Stimulated activated naive CD4-positive, alpha-beta T cell treated with Interleukin-2 at 50 U/mL for 16 hours (primary cell): Measurements from ENCODE around the gene SPACDR.
"Not testable (repeated sequence)": the region's sequence is repeated elsewhere in the genome, so short reads cannot be mapped to it uniquely, and the experiment has no call there.

Experiments
- DNase-seq: peaks from one replicate; lab custom pipeline; 2025; lab: John Stamatoyannopoulos, UW

Gene SPACDR

DNA sequence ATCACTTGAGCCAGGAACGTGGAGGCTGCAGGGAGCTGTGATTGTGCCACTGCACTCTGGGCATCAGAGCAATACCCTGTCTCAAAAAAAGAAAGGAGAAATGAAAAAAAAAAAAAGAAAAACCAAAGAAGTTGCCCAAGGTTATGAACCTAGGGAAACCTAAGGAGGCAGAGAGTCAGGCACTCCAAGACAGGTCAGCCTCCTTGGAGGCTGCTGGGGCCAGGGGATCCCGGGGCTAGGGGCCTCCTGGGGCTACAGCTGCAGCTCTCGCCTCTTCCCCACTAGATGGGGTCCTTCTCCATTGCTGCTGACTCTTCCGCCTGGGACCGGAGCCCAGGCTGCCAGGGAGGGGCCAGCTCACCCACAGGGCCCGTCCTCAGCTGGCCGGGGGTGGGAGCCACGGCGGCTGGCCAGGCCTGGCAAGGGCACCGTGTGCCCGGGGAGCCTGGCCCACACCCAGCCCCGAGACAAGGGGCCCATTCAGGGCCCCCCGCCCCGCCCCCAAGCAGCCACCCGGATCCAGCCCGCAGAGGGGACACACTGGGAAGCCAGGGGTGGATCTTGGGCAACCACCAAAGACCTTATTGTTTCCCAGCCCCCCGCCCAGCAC lies 1.7 kb upstream of the SPACDR start:
- DNase-seq, result no peak

DNA sequence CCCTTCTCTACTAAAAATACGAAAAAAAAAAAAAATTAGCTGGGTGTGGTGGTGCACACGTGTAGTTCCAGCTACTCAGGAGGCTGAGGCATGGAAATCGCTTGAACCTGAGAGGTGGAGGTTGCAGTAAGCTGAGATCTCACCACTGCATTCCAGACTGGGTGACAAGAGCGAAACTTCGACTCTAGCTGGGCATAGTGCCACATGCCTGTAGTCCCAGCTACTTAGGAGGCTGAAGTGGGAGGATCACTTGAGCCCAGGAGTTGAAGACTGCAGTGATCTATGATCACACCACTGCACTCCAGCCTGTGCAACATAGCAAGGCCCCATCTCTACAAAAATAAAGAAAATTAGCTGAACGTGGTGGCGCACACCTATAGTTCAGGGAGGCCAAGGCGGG lies 1.2 kb upstream of the SPACDR start:
- no peak for DNase-seq

DNA sequence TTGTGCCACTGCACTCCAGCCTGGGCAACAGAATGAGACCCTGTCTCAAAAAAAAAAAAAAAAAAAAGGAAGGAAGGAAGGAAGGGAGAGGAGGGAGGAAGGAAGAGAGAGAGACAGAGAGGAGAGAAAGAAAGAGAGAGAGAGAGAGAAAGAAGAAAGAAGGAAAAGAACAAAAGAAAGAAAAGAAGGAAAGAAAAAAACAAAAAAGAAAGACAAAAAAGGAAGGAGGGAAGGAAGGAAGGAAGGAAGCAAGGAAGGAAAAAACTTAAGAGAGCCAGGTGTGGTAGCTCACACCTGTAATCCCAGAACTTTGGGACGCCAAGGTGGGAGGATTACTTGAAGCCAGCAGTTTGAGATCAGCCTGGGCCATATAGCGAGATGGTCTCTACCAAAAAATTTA lies 731 bp upstream of the SPACDR start:
- DNase-seq, result no peak

DNA sequence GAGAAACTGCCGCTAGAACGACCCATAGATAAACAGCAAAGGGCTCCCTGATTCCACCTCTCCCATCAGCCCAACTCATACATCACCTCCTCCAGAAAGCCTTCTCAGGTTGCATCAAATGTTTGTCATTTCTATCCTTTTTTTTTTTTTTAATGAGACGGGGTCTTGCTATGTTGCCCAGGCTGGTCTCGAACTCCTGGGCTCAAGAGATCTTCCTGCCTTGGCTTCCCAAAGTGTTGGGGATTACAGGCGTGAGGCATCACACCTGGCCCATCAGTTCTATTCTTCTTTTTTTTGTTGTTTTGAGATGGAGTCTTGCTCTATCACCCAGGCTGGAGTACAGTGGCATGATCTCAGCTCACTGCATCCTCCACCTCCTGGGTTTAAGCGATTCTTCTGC lies 7.0 kb downstream of the SPACDR start:
- no peak for DNase-seq

DNA sequence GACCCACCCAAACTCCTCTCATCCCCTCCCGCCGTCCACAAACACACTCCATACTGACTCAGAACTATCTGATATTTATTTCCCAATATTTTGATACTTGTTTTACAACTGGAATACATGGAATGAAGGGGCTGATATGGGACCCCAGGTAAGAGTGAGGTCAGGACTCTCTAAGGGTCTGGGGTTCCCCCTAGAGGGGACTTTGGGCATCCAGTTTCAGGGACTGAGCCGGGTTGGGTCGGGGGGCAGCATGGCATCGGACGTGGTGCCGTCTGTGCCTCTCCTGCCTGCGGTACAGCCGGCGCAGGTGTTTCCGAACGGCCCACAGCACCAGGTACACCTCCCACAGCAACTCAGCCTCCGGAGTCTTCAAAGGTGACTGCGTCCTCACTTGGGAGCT lies 7.5 kb downstream of the SPACDR start:
- no peak for DNase-seq

DNA sequence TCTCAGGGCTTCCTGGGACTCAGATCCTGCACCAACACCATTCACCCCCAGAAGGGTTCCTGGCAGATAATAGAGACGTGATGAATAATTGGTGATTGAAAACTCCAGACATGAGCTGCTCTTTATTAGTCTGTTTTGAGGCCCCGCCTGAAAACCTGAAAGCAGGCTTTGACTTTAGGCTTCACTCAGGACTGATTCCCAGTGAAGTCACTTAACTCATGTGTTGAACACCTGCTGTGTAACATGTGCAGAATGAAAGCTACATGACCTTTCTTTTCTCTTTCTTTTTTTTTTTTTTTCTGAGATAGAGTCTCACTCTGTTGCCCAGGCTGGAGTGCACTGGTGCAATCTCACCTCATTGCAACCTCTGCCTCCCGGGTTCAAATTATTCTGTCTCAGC lies 8.9 kb downstream of the SPACDR start:
- DNase-seq, result no peak

DNA sequence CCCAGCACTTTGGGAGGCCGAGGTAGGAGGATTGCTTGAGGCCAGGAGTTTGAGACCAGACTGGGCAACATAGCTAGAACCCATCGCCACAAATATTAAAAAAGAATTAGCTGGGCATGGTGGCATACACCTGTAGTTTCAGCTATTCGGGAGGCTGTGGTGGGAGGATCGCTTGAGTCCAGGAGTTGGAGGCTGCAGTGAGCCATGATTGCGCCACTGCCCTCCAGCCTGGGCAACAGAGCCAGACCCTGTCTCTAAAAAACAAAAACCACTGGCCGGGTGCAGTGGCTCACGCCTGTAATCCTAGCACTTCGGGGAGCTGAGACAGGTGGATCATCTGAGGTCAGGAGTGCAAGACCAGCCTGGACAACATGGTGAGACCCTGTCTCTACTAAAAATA lies 10.2 kb downstream of the SPACDR start:
- DNase-seq, result not testable (repeated sequence)

DNA sequence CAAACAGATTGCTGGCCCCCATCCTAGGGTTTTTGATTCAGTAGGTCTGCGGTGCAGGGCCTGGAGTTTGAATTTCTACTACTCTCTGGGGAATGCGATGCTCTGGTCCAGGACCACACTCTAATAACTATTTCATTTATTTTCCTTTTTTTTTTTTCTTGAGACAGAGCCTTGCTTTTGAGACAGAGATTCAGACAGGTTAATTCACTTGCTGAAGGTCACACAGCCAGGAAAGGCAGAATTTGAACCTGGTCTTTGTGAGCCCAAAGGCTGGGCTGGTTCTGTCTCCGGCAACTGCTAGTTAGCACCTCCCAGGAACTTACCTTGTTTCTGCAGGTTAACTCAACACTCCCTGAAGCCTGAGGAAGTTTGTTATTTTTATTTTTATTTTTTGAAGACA lies 11.5 kb downstream of the SPACDR start:
- DNase-seq, result no peak

DNA sequence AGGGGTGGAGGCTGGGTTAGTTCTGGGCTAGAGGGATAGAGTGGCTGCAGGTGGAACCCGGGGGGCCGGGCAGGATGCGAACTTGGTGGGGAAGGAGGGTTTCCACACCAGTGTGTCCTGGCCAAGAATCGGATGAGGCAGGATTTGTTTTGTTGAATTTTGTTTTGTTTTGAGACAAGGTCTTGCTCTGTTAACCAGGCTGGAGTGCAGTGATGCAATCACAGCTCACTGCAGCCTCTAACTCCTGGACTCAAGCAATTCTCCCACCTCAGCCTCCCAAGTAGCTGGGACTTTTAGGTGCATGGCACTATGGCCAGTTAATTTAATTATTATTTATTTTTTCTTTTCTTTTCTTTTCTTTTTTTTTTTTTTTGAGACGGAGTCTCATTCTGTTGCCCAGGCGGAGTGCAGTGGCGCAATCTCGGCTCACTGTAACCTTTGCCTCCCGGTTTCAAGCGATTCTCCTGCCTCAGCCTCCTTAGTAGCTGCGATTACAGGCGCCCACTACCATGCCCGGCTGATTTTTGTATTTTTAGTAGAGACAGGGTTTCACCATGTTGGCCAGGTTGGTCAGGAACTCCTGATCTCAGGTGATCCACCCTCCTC lies 14.8 kb downstream of the SPACDR start:
- DNase-seq, result no peak

DNA sequence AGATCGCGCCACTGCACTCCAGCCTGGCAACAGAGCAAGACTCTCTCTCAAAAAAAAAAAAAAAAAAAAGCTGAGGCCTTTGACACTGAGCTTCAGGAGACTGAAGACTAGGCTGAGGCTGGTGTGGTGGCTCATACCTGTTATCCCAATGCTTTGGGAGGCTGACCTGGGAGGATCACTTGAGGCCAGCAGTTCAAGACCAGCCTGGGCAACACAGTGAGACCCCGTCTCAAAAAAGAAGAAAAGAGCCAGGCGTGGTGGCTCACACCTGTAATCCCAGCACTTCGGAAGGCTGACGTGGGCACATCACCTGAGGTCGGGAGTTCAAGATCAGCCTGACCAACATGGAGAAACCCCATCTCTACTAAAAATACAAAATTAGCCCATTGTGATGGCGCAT lies 16.7 kb downstream of the SPACDR start:
- not testable (repeated sequence) for DNase-seq

DNA sequence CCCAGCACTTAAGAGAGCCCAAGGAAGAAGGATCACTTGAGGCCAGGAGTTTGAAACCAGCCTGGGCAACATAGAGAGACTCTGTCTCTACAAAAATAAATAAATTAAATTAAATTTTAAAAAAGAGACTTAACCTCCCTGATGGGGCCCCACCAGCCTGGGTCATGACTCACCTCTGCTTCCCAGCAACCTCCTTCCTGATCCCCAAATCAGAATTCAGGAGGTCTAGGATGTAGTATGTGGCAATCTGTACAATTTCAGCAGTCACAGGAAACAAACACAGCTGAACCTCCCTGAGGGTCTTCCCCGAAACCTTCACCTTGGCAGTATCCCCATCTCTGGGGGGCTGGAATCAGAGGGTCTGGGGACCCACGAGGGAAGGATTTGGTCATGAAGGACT lies 18.0 kb downstream of the SPACDR start:
- no peak for DNase-seq

DNA sequence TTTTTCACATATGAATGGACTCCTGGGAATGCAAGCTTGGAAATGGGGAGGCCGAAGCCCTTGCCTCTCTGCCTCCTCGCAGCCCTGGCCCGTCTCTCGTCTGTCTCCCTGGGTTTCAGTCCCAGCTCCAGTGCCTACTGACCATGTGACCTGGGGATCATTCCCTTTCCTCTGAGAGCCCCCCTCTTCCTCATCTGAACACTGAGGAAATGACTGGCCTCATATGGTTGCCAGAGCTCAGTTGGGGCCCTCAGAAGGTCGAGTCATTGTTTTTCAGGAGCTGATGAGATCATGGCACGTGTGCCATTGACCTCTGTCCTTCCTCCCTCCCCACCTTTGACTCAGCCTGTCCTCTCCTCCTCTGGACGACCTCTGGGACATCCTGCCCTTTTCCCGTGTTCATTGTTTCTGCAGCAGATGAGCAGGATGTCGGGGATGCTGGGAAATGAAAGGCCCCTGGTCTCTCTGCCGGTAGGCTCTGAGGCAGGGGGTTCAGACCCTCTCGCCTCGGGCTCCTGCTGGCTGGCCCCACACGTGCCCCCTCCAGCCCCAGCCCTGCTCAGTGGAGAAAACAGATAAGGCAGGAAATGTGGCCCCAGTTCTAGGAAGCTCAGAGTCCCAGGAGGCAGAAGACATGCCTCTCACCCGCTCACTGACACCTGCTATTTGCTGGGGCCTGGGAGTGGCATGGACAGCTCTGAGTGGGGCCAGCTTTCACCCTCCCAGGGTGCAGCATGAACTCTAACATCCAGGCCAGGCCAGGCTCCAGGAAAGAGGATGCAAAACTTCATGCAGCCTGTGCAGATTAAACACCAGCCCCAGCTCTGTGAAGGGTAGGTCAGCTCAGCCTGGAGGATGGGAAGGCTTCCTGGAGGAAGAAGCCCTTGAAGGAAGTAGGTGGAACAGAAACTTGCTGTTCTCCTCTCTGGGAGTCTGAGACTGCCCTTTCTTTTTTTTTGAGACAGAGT lies 19.5 kb downstream of the SPACDR start:
- DNase-seq, result no peak

DNA sequence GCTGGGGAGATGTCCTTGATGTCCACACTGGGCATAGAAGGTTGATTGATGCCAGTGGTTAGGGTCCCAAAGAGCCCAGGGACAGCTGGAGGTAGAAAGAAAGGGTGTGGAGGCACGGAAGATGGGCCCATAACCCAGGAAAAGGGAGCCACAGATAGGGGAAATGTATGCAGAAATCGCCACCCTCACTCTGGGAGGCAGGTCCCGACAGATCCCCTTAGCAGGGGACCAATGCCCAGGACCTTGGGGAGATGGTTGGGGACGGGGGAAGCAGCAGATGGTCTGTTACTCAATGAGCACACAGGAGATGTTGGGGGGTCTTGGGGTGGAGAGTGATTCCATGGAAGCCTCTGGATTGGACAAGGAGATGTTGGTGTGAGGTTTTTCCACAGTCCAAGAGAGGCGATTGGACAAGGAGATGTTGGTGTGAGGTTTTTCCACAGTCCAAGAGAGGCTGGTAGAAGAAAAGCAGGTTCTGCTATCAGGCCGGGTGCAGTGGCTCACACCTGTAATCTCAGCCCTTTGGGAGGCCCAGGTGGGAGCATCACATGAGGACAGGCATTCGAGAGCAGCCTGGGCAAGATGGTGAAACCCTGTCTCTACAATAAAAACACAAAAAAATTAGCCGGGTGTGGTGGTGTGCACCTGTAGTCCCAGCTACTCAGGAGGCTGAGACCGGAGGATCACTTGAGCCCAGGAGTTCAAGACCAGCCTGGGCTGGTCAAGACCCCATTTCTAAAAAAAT lies 20.8 kb downstream of the SPACDR start:
- no peak for DNase-seq

DNA sequence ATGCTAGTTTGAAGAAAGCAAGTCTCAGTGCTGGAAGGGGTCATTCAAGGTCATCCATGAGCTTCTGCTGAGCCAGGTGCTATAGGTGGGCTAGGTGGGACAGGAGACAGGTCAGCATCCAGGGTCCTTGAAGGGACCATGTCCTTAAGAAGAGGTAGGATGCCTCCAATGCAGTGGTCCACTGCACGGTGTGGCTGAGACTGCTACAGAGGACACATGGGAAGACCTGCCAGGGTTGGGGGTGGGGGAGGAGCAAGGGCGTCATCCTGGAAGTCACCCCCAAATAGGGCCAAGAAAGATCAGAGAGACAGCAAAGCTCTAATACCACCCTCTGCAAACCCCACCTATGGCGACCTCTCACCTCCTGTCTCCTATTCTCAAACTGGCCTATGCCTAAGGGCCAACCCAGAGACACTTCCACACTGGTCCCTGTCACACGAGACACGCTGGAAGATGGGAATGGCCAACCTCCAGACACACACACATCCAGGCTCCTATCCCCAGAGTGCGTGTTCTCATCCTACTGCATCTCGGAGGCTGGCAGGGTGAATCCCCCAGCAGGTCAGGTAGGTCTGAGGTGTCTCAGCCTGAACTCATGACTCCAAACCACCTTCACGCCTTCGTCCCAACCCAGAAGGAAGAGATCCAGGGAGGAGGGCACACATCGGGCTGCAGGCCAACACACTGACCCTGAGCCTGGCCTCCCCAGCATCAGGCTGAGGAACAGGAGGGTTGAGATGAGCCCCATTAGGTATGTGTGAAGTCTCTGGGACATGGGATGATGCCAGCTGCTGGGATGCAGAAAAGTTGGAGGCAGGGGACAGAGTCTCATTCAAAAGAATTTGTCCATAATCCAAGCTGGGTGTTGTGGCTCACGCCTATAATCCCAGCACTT lies 22.2 kb downstream of the SPACDR start:
- DNase-seq, result no peak

DNA sequence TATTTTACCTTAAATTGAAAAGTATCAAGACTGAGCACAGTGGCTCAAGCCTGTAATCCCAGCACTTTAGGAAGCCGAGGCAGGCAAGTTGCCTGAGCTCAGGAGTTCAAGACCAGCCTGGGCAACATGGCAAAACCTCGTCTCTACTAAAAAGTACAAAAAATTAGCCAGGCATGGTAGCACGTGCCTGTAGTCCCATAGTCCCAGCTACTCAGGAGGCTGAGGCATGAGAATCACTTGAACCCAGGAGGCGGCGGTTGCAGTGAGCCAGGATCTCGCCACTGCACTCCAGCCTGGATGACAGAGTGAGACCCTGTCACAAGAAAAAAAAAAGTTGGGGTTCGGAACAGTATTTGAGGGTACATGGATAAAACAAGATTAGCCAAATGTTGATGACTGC lies 24.8 kb downstream of the SPACDR start:
- DNase-seq, result not testable (repeated sequence)

DNA sequence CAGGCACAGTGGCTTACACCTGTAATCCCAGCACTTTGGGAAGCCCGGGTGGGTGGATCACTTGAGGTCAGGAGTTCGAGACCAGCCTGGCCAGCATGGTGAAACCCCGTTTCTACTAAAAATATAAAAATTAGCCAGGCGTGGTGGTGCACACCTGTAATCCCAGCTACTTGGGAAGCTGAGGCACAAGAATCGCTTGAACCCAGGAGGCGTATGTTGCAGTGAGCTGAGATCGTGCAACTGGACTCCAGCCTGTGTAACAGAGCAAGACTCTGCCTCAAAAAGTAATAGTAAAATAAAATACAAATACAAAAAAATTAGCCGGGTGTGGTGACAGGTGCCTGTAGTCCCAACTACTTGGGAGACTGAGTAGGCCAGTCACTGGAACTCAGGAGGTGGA lies 25.3 kb downstream of the SPACDR start:
- not testable (repeated sequence) for DNase-seq

DNA sequence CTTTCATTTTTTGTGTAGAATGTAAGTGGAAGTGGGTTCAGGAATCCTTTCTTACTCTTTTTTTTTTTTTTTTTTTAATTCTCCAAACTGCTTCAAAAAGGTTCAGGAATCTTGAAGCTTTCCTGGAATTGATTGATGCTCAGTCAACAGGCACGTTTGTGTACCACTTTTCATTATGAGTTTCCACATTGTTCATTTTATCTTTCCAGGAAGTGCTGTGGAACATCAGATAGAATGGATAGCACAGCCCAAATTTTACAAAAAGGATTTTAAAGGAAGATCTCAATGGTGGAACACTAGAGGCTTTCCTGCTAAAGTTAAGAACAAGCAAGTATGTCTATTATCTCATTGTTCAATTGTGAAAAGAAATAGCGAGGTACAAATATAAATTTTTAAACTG lies 25.9 kb downstream of the SPACDR start:
- no peak for DNase-seq

DNA sequence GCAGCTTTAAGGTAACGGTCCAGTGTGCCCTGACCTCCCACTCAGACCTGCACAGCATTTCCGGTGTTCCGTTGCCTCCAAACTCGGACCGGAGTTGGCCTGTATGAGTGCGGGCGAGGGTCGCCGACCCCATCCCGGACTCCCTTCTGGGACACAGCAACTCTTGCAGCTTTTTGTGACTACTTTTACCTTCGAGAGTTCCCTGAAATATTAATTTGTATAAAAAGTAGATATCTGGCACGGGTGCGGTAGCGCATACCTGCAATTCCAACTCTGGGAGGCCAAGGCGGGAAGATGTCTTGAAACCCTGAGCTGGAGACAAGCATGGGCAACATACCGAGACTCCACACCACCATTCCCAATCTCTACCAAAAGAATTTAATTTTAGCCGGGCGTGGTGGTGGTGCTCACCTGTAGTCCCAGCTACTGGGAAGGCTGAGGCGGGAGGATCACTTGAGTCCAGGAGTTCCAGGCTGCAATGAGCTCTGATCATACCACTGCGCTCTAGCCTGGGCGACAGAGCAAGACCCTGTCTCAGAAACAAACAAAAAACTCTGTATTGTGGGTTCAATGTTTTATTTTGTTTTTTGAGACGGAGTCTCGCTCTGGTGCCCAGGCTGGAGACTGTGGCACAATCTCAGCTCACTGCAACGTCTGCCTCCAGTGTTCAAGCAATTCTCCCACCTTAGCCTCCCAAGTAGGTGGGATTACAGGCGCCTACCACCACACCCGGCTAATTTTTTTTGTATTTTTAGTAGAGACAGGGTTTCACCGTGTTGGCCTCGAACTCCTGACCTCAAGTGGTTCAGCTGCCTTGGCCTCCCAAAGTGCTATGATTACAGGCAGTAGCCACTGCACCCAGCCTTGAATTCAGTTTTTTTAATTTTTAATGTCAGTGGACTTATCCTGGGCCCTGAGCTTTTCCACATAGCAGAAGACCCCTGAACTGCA lies 26.6 kb downstream of the SPACDR start:
- no peak for DNase-seq

DNA sequence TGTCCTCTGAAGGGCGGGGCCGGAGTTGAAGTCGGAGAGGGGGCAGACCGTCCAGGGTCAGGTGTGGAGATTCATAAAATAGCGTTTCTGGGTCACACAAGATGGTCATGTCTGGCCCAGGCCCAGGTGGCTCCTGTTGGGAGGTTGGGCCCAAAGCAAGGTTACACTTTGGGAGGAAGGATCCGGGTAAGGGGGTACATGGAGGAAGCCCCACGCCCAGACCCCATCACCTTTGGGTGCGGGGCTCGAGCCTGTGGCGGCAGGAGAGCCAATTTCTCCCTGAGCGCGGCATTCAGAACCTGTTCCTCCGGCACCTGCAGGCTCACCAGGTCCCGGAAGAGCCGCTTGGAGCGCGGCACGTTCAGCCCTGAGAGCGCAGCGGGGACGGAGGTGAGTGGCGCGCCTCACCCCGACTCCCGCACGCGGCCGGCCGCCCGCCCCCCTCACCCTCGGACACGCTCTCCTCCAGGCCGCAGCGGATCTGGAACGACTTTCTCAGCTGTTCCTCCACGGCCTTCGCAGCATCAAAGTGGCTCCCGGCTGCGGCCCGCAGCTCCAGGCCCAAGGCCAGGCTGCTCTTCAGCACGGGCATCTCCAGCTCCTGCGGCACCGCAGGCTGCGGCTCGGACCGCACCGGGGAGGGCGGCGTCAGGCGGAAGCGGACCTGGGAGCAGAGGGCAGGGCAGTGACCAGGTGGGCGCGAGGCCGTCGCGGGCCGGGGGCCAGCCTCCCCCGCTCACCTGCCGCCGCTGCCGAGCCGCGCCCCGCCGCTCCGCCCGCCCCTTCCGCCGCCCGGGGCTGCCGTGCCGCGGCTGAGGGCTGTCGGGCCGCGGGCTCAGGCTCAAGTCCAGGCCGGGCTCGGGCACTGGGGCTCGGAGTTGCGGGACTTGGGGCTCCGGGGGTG lies 28.4 kb downstream of the SPACDR start:
- peak; percentile 47 for DNase-seq
